Stimulated activated CD8-positive, alpha-beta memory T cell treated with anti-CD3 and anti-CD28 coated beads, Interleukin-7, amount 100 ng/mL, for 24 hours (primary cell): ENCODE measurements around the gene RIMKLB.

Experiments
- DNase-seq: peaks from one replicate; pipeline ENCODE4 v3.0.0-alpha.2; 2020; ENCODE audit warnings: low read depth

The RIMKLB gene, protein sequence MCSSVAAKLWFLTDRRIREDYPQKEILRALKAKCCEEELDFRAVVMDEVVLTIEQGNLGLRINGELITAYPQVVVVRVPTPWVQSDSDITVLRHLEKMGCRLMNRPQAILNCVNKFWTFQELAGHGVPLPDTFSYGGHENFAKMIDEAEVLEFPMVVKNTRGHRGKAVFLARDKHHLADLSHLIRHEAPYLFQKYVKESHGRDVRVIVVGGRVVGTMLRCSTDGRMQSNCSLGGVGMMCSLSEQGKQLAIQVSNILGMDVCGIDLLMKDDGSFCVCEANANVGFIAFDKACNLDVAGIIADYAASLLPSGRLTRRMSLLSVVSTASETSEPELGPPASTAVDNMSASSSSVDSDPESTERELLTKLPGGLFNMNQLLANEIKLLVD

DNA sequence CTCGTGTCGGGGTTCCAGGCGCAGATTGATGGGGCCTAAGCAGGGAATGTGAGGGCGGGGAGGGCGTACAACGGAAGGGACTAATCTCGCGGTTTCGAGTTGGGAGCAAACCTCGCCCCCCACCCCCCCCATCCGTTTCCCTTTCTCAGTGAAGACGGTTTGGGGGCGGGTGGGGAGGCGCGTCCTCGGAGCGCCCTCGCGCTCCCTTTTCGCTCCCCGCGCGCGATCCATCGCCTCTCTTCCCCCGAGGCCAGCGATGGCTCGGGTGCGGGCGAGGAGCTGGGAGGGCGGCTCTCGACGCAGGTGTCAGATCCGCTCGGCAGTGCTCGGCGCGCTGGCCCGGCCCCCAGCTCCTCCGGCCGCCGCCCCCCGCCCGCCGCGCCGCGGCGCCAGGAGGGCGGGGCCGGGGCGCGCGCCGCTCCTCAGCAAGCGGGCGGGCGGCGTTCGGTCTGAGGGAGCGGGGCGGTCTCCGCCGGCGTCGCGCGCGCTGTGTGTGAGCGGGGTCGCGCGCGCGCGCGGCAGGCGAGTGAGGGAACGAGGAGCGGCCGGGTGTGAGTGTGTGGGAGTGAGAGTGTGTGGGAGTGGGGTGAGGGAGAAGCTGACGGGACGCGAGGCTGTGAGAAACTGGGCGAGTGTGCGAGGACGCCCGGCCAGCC is at the start of gene RIMKLB:
Gene RIMKLB, plus strand, starts transcription at position 516 of the 656 bp plus-strand sequence. CDS start 15,876 bp downstream, outside the sequence.
- DNase-seq = peak; percentile 53

DNA sequence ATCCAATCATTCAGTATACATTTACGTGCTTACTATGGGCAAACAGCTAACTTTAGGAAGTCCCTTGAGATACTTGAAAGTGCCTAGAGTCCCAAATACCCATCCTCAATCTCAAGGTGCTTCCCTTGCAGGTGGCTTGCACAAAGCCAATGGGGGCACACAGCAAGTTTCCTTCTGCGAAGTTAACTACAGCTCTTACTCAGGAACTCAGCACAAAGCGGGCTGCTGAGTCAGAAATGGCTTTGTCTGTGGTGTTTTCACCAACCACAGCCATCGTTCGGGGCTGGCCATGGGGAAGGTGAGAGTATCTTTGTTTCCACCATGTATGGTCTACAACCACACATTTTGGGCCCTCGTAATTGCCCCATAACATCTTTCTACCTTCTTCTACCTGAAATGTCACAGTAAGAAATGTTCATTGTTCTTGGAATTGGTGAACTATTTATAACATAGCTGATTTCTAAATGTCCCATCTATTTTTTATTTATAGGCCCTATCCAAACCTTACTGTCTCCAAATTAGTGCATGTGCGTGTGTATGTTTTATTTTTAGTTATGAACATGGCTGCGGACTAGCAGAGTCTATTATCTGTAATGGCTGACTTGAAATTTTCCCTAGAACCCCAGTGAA is 49.1 kb upstream of the RIMKLB start:
- DNase-seq = peak; percentile 36

DNA sequence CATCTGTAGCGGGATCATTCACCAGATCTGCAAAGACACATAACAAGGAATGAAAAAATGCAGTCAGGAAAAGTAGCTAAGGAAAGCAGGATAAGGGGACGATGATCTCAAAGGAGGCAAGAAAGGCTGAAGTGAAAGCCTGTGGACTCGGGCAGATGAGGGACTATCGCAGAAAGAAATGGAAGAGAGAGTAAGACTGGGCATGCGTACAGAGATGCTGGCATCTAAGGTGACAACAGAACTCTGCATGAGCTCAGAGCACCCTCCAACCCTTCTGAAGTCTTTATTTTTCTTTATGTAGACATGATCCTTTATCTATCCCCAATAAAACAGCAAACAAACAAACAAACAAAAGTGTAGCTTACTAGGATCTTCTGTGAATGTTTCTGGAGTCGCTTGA is 42.4 kb upstream of the RIMKLB start:
- DNase-seq = no peak

DNA sequence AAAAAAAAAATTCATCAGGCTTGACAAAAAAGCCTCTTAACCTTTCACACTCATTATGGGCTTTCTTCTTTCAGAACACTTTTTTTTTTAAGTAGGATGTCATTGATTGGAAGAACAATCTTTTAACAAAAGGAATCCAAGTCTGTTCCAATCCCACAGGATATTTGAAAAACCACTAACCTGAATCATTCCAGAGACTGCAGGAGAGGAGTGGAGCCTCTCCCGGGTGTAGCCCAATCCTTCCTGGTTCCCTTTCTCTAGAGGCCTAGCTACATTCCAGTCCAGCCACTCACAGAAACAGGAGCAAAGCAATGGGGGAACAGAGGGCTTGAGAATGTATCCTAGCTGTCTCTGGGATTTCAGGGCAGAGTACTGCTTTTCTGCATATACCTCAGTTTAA is 39.4 kb upstream of the RIMKLB start:
- DNase-seq = no peak

DNA sequence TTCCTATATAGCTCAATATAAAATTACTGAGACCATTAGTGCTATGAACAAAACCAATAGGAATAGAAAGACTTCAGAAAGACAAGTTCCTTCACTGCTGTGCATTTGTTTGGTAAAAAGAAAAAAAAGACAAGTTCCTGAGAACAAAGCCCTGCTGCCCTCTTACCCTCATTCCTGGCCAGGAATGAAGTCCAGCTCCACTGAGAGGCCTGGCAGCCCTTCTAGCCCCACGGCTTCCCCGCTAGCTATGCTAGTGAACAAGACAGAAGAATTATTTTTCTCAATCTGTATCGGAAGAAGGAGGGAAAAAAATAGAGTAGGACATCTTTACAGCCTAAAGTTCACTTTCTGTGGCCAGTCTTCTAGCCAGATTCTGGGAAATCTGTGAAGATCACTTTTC is 36.8 kb upstream of the RIMKLB start:
- DNase-seq = no peak

DNA sequence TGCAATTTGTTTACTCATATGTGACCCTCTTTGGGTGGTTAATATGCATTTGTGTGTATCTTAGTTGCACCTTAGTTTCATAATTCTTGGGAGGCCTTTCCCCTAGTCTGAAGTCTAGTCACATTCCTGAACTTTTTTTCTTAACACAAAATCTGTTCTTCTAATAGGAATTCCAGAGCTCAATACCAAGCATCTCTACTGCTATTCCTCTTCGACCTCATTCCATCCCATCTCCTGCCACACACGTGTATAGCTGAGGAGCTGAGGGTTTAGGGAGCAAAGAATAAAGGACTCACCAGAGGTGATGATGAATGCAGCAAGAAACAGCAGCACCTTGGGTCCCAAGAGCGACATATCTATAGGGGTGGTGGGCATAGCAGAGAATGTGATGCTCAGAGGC is 36.0 kb upstream of the RIMKLB start:
- no peak for DNase-seq

DNA sequence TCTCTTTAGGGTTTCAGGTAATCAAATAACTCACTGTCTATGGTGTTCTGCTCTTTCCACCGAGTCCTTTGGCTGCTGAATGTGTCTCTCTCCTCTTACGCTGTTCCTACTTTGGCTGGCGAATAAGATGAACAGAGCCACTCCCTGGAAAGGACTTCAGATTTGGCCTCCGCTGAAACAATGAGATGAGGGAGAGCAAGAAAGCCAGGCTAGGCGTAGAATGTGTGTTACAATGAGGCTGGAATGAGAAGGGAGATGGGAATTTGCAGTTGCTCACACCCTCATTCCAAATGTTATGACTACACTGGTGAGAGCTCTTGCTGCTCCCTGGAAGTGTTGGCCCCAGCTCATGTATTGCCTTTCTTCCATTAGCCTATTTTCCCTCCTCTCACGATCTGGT is 35.2 kb upstream of the RIMKLB start, which contains the start of gene MFAP5:
Gene MFAP5, minus strand, starts transcription at position 234 of the 400 bp plus-strand sequence. CDS start 722 bp downstream, outside the sequence.
- no peak for DNase-seq

DNA sequence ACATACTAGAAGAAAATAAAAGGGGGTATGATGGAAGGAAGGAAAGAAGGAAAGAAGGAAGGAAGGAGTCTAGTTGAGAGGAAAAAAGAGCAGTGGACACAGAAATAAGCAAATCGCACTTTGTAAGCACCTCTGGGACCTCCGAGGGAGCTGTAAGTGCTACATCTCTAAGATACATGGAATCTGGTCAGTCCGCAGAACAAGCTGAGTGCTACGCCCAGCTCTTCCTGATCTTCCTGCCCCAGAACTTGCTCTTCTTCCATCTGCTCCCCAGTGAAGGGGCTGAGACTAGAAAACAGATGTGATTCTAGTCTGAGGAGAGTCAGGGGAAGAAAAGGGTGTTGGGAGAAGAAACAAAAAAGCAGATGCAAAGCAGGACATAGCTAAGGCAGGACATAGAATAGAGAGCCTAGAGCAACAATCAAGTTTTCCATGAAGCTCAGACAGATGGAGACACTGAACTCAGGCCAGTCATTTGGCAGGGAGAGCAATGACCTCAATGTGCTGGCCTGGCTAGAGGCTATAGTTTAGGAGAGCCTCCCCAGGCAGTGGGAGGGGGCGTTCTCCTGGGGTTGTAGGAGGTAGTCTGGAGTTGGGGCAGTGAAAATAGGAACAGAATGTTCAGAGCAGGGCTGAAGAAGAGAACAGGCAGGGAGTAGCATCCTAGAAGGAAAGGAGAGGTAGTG is 33.4 kb upstream of the RIMKLB start:
- no peak for DNase-seq

DNA sequence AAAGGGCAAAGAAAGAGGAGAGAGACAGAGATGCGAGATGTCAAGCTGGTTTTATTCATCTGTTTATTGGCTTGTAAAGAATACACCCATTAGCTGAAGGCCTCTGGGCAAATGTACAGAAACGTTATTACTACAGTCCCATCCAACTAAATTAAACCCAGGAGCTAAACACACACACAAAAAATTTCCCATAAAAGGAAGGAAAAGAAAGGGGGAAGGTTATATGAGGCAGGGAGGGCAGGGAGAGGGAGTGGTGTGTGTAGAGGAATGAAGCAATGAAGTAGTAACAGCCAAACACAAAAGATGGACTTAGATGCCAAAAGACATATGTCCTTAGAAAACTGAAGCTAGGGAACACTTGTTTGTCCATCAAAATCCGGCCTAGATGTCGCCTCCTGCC is 32.0 kb upstream of the RIMKLB start:
- DNase-seq = no peak

DNA sequence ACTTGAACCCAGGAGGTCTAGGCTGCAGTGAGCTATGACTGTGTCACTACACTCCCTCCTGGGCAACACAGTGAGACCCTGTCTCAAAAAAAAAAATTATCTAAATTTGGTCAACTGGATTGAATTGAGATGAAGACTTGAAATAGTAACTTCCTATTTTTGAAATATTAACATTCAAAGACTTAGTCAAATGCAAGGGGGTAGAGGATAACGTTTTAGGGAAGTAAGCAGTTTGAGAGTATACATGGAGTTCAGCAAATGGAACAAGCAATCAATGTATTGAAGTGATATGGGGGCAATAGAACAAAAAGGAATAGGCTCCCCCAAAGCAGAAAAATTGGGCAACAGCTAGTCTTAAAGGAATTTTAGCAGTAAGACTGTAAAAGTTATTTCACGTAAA is 30.5 kb upstream of the RIMKLB start:
- DNase-seq = no peak

DNA sequence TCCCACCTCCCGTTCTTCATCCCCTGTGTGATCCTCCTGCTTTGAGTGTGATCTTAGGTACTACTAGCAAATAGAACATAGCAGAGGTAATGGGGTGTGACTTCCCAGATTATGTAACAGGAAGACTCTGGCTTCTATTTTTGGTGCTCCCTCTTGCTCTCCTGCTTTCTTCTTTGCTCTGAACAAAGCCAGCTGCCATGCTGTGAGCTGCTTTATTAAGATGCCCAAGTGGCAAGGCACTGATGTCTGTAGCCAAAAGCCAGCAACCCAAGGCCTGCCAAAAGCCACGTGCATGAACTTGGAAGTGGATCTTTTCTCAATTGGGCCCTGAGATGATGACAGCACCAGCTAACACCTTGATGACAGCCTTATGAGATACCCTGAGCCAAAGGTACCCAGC is 29.4 kb upstream of the RIMKLB start:
- DNase-seq = no peak

DNA sequence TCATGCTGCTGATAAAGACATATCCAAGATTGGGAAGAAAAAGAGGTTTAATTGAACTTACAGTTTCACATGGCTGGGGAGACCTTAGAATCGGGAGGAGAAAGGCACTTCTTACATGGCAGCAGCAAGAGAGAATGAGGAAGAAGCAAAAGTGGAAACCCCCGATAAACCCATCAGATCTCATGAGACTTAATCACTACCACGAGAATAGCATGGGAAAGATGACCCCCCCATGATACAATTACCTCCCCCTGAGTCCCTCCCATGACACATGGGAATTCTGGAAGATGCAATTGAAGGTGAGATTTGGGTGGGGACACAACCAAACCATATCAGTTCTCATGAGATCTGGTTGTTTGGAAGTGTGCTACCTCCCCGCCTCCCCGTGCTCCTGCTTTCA is 25.4 kb upstream of the RIMKLB start:
- DNase-seq = no peak

DNA sequence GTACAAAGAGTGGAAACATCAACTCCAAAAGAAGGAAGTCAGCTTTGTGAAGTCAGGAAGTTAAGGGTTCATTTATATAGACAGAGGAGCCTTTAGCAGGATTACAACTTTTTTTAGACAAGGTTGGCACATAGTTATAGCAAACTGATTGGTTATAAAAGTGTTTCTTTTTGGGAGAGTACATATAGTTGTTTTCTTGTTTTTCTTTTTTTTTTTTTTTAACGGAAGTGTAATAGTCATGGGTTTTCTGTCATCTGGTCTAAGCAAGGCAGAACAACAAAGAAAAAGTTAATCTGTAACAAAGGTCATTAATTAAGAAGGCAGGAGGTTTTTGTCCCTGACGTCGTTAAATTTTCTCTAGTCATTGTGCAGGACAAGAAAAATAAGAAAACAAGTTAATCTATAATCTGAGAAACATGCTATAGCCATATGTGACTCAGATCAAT is 22.2 kb upstream of the RIMKLB start:
- no peak for DNase-seq

DNA sequence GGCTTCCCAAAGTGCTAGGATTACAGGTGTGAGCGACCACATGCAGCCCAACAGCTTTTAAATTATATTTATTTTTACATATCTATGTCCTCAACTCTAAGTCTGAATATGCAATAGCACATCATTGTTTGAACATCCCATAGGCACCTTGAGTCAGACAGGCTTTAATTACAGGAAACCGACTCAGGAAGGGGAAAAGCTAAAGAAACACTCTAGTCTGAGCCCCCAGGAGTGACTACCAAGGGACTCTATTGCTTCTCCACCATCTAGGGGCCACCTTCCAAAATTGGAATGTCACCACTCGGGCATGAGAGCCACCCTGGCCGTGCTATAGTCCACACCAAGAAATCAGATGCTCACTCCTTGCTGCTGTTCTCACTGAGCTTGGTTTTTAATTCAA is 21.1 kb upstream of the RIMKLB start:
- no peak for DNase-seq

DNA sequence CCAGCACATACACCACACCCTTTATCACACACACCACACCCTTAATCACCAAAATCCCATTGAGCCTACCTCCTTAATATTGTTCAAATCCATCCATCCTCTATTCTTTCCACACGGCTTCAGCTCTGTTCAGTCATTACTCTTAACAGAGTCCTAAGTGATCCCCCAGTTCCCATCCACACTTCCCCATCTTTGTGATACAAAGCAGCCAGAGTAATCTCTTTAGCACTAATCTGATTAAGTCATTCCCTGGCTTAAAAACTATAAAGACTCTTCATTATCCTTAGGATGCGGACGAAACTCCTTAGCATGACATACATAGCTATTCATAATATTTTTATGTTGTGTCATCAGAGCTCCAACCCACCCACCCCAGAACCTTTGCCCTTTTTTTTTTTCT is 20.4 kb upstream of the RIMKLB start:
- no peak for DNase-seq

DNA sequence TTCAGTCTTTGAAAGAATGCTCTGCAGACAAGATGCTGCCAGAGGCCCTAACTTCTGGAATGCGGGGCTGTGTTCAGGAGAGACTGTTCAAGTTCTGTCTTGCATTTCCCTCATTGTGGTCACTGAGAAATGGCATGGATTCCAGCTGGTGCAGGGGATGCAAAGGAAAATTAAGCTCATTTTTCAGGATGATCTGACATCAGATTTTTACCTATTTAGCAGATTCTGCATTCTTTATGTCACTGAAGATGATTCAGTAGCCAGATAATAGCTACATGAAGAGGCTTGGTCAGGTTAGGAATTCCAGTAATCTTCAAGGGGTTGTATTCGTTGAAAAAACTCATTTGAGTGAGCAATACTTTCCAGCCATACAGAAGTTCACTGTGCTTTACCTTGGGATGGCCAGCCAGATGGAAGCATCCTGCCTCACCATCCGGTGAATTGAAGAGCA is 19.1 kb upstream of the RIMKLB start:
- DNase-seq = no peak

DNA sequence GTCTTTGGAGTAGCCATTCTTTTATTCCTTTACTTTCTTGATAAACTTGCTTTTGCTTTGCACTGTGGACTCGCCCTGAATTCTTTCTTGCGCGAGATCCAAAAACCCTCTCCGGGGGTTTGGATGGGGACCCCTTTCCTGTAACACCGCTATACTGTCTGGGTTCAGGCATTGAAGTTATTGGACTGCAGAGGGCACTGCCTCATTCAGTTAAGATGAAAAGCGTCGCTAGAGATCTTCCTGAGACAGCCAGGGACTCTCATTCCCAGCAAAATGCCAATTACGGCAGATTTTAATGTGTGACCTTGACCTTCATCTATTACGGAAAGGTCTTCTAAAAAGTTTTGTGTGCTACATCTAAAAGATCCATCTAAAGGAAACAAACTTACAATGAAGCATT is 17.3 kb upstream of the RIMKLB start:
- no peak for DNase-seq

DNA sequence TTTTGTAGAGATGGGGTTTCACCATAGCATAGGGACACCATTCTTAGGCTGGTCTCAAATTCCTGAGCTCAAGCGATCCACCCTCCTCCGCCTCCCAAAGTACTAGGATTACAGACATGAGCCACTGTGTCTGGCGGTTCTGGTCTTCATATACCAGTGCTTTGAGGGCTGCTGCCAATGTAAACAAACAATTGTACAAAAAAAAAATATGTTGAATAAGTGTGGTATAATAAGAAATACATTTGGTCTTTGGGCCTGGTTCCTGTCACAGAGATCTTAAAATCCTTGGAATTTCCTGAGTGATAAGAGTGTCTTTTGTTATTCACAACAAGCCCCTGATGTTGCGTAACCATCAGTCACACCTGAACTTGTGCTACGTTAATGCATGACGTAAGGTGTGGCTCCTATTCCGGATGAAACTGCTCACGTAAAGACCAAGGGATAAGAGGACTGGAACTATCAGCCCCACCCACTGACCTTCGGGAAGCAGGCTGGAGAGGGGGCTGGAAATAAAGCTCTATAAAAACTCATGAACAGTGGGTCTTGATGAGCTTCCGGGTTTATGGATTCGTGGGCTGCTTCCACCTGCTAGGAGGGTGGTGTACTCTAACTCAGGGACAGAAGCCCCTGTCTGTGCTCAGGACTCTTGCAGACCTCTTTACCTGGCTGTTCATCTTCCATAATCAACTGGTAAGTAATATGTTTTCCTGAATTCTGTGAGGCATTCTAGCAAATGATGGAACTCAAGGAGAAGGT is 16.5 kb upstream of the RIMKLB start:
- no peak for DNase-seq

DNA sequence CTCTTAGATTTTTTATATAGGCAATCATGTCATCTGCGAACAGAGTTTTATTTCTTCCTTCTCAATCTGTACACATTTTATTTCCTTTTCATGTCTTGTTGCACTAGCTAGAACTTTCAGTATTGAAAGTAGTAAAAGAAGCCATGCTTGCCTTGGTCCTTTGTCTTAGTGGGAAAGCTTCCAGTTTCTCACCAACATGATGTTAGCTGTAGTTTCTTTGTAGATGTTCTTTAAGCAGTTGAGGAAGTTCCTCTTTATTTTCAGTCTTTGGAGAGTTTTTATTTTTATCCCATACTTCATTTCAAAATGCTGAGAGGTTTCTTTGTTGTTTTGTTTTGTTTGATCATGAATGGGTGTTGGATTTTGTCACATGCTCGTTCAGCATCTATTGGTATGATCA is 12.7 kb upstream of the RIMKLB start:
- DNase-seq = no peak

DNA sequence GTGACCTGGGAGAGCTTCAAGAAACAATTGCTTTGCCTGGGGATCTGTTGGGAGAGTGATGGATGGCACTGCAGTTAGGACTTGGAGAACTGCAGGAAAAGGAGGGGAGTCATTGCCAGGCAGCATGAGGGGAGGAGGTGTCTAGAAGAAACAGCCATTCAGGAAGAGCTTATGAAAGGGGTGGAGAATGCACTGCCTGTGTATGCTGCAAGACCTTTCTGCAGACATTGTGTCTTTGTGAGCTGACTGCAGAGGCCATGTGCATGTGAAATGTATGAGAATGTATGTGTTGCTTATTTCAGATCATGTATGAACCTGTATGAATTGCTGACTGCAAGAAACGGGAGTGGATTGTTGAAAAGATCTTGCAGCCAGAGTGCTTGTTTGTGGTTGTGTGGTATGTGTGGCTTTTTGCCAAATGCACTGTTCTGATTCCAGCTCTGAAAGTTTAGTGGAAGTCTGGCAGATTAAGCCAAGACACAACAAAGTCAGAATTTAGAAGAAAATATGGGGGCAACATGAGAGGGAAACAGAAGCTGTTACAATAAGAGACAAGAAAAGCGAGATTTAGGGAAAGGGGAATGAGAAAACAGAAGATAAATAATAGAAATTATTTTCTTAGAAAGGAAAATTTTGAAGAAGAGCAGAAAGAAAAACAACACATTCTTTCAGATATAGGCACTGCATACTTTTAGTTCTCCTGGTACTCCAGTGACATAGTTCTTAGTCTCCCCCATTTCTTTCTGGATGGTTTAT is 9.8 kb upstream of the RIMKLB start:
- no peak for DNase-seq

DNA sequence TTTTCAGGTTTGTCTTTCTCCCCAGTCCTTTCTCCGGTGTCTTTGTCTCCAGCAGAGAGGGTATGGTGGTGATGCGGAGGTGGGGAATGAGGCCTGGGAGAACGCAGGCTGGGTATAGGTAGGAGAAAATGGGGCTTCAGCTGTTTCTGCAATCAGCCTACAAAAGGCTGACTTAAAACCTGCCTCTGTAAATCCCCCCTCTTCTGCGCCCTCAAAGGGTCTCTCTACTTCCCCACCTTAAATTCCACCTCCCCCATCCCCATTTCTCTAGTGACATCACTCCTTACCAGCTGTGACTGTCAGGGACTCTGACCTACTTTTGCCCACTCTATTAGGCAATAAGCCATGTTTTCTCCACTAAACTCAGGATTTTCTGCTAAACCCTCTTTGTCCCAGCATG is 8.1 kb upstream of the RIMKLB start:
- DNase-seq = no peak
